K562 (cell line): ENCODE data around the gene IKBKG. TPM values are rescaled to one million over a fixed set of nuclear protein-coding genes. Genes with fewer than 3 reads are reported as not detected.

Experiments used
- CREM ChIP-seq: IDR thresholded peaks from 2 replicates; pipeline ENCODE4 v1.6.1; 2014; ENCODE audit warnings: antibody characterized with exemption, low read depth
- ELF2 ChIP-seq: fragments of 250-450 bp; sonication (Bioruptor Pico); IDR thresholded peaks from 2 replicates; pipeline ENCODE4 v1.5.0; 2021; ENCODE audit warnings: mild to moderate bottlenecking
- GABPB1 ChIP-seq: sonication (generic); formaldehyde crosslinking; IDR thresholded peaks from 2 replicates; pipeline ENCODE4 v1.8.0; 2022; ENCODE audit warnings: mild to moderate bottlenecking, missing genetic modification reagents
- LCOR ChIP-seq: sonication (generic); formaldehyde crosslinking; IDR thresholded peaks from 2 replicates; pipeline ENCODE4 v1.8.0; 2022; ENCODE audit warnings: mild to moderate bottlenecking, missing genetic modification reagents
- PHF20 ChIP-seq: fragments of 450-650 bp; IDR thresholded peaks from 2 replicates; pipeline ENCODE4 v1.6.1; 2018; ENCODE audit not compliant: partially characterized antibody
- SMAD4 ChIP-seq: fragments of 250-450 bp; sonication (Bioruptor Pico); conservative IDR thresholded peaks from 2 replicates; pipeline ENCODE4 v1.8.0; 2021; ENCODE audit warnings: inconsistent platforms, mild to moderate bottlenecking, moderate library complexity
- polyA plus RNA-seq, 8 experiments: library from polyadenylated mRNA; depleted of rRNA in 4 of 8; stranded (reverse) in 5 of 8; unstranded in 3 of 8; fragments of >200 nt; fragmentation: Nextera tagmentation in 2 of 8; fragmentation: Illumina TruSeq in 1 of 8; extraction: Ambion mirVana in 2 of 8; extraction: Trizol in 1 of 8; gene quantifications; 2 replicates each; pipeline versions ENCODE4 v1.2.1 to v1.2.3, GENCODE V29; 2011 to 2014; ENCODE audit warnings: inconsistent platforms in 1 of 8, missing spikeins in 1 of 8
- total RNA-seq, 7 experiments: library from RNA; depleted of rRNA in 6 of 7; stranded (reverse); fragments of >200 nt in 6 of 7; fragmentation: Illumina TruSeq in 2 of 7; extraction: Trizol in 2 of 7; gene quantifications; 2 replicates each; pipeline versions ENCODE4 v1.2.1 to v1.2.3, GENCODE V29; 2011 to 2021; ENCODE audit warnings: low replicate concordance in 1 of 7
- TF ChIP-seq, protein P1 (sequence below): fragments of 450-650 bp; IDR thresholded peaks from 2 replicates; pipeline ENCODE4 v1.6.1; 2018; ENCODE audit not compliant: partially characterized antibody
- TF ChIP-seq, protein P2 (sequence below): sonication (generic); formaldehyde crosslinking; IDR thresholded peaks from 2 replicates; pipeline ENCODE4 v1.8.0; 2023; ENCODE audit warnings: mild to moderate bottlenecking, missing genetic modification reagents
- TF ChIP-seq, protein P3 (sequence below): fragments of 450-650 bp; formaldehyde crosslinking; IDR thresholded peaks from 2 replicates; pipeline ENCODE4 v1.4.0; 2020; ENCODE audit warnings: mild to moderate bottlenecking
- TF ChIP-seq, protein P4 (sequence below): fragments of 200-800 bp; sonication (Bioruptor generic); IDR thresholded peaks from 2 replicates; pipeline ENCODE4 v1.6.1; 2017; ENCODE audit warnings: missing genetic modification characterization, missing compliant biosample characterization
- TF ChIP-seq, protein P5 (sequence below): sonication (generic); formaldehyde crosslinking; IDR thresholded peaks from 2 replicates; pipeline ENCODE4 v1.8.1; 2022; ENCODE audit warnings: missing genetic modification reagents
- TF ChIP-seq, protein P6 (sequence below): fragments of 450-650 bp; IDR thresholded peaks from 2 replicates; pipeline ENCODE4 v1.6.1; 2016; ENCODE audit warnings: borderline replicate concordance

The IKBKG gene
- total and polyA plus RNA-seq, 9 of the 15 experiments (the other 6 are each of a cell fraction or from before 2014, with no cell fraction given) = 0.68 to 60.0 (median 21.9) TPM

DNA sequence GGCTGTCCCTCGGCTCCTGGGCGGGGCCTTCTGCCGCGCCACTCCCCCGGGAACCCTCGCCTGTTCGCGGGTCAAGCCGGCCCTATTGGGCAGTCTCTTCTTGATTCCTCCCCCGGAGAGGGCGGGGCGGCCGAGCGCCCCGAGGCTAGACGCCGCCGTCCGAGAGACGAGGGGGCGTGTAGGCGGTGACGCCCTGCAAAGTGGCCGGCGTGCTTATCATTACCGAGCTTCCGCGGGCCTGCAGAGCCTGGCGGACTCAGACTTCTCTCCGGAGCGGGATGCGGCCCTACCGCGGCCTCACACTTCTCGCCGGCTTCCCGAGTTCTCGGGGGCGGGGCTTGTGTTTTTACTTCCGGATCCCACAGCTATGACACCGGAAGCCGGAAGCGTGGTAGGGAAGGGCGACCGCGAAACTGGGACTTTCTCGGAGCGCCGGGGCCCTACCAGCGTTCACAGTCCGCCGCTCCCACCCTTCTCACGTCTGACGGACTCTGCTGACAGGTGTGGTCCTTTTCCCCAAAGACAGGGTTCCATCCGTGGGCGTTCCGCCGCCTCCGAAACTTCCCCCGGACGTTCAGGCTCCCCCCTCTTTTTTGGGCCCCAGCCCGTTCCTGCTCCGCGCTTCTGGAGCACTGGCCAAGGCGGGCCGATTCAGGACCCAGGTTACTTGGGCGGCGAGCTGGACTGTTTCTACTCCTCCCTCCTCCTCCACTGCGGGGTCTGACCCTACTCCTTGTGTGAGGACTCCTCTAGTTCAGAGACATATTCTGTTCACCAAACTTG is at the start of gene IKBKG (continued):
- TF ChIP-seq, protein P1, sequence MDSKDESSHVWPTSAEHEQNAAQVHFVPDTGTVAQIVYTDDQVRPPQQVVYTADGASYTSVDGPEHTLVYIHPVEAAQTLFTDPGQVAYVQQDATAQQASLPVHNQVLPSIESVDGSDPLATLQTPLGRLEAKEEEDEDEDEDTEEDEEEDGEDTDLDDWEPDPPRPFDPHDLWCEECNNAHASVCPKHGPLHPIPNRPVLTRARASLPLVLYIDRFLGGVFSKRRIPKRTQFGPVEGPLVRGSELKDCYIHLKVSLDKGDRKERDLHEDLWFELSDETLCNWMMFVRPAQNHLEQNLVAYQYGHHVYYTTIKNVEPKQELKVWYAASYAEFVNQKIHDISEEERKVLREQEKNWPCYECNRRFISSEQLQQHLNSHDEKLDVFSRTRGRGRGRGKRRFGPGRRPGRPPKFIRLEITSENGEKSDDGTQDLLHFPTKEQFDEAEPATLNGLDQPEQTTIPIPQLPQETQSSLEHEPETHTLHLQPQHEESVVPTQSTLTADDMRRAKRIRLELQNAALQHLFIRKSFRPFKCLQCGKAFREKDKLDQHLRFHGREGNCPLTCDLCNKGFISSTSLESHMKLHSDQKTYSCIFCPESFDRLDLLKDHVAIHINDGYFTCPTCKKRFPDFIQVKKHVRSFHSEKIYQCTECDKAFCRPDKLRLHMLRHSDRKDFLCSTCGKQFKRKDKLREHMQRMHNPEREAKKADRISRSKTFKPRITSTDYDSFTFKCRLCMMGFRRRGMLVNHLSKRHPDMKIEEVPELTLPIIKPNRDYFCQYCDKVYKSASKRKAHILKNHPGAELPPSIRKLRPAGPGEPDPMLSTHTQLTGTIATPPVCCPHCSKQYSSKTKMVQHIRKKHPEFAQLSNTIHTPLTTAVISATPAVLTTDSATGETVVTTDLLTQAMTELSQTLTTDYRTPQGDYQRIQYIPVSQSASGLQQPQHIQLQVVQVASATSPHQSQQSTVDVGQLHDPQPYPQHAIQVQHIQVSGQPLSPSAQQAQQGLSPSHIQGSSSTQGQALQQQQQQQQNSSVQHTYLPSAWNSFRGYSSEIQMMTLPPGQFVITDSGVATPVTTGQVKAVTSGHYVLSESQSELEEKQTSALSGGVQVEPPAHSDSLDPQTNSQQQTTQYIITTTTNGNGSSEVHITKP = peak; percentile 60
- TF ChIP-seq, protein P2, sequence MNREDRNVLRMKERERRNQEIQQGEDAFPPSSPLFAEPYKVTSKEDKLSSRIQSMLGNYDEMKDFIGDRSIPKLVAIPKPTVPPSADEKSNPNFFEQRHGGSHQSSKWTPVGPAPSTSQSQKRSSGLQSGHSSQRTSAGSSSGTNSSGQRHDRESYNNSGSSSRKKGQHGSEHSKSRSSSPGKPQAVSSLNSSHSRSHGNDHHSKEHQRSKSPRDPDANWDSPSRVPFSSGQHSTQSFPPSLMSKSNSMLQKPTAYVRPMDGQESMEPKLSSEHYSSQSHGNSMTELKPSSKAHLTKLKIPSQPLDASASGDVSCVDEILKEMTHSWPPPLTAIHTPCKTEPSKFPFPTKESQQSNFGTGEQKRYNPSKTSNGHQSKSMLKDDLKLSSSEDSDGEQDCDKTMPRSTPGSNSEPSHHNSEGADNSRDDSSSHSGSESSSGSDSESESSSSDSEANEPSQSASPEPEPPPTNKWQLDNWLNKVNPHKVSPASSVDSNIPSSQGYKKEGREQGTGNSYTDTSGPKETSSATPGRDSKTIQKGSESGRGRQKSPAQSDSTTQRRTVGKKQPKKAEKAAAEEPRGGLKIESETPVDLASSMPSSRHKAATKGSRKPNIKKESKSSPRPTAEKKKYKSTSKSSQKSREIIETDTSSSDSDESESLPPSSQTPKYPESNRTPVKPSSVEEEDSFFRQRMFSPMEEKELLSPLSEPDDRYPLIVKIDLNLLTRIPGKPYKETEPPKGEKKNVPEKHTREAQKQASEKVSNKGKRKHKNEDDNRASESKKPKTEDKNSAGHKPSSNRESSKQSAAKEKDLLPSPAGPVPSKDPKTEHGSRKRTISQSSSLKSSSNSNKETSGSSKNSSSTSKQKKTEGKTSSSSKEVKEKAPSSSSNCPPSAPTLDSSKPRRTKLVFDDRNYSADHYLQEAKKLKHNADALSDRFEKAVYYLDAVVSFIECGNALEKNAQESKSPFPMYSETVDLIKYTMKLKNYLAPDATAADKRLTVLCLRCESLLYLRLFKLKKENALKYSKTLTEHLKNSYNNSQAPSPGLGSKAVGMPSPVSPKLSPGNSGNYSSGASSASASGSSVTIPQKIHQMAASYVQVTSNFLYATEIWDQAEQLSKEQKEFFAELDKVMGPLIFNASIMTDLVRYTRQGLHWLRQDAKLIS (CRISPR knock-in tag) = no peak
- peak; percentile 59; the same call in 1 of the 2 replicates for TF ChIP-seq LCOR (CRISPR knock-in tag)
- TF ChIP-seq, protein P3, sequence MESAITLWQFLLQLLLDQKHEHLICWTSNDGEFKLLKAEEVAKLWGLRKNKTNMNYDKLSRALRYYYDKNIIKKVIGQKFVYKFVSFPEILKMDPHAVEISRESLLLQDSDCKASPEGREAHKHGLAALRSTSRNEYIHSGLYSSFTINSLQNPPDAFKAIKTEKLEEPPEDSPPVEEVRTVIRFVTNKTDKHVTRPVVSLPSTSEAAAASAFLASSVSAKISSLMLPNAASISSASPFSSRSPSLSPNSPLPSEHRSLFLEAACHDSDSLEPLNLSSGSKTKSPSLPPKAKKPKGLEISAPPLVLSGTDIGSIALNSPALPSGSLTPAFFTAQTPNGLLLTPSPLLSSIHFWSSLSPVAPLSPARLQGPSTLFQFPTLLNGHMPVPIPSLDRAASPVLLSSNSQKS (CRISPR knock-in tag) = no peak
- TF ChIP-seq ELF2 = peak; percentile 96
- peak; percentile 15; the same call in 1 of the 2 replicates for TF ChIP-seq CREM
- TF ChIP-seq, protein P4, sequence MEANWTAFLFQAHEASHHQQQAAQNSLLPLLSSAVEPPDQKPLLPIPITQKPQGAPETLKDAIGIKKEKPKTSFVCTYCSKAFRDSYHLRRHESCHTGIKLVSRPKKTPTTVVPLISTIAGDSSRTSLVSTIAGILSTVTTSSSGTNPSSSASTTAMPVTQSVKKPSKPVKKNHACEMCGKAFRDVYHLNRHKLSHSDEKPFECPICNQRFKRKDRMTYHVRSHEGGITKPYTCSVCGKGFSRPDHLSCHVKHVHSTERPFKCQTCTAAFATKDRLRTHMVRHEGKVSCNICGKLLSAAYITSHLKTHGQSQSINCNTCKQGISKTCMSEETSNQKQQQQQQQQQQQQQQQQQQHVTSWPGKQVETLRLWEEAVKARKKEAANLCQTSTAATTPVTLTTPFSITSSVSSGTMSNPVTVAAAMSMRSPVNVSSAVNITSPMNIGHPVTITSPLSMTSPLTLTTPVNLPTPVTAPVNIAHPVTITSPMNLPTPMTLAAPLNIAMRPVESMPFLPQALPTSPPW (CRISPR knock-in tag) = peak; percentile 76
- TF ChIP-seq, protein P5, sequence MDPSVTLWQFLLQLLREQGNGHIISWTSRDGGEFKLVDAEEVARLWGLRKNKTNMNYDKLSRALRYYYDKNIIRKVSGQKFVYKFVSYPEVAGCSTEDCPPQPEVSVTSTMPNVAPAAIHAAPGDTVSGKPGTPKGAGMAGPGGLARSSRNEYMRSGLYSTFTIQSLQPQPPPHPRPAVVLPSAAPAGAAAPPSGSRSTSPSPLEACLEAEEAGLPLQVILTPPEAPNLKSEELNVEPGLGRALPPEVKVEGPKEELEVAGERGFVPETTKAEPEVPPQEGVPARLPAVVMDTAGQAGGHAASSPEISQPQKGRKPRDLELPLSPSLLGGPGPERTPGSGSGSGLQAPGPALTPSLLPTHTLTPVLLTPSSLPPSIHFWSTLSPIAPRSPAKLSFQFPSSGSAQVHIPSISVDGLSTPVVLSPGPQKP (CRISPR knock-in tag) = no peak
- TF ChIP-seq, protein P6, sequence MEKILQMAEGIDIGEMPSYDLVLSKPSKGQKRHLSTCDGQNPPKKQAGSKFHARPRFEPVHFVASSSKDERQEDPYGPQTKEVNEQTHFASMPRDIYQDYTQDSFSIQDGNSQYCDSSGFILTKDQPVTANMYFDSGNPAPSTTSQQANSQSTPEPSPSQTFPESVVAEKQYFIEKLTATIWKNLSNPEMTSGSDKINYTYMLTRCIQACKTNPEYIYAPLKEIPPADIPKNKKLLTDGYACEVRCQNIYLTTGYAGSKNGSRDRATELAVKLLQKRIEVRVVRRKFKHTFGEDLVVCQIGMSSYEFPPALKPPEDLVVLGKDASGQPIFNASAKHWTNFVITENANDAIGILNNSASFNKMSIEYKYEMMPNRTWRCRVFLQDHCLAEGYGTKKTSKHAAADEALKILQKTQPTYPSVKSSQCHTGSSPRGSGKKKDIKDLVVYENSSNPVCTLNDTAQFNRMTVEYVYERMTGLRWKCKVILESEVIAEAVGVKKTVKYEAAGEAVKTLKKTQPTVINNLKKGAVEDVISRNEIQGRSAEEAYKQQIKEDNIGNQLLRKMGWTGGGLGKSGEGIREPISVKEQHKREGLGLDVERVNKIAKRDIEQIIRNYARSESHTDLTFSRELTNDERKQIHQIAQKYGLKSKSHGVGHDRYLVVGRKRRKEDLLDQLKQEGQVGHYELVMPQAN = peak; percentile 85; the same call in 1 of the 2 replicates
- peak; percentile 76 for TF ChIP-seq SMAD4
- TF ChIP-seq GABPB1 (CRISPR knock-in tag) = peak; percentile 90
- peak; percentile 90 for TF ChIP-seq PHF20
